ENCODE results near the gene GGNBP2.

GGNBP2 gene

DNA sequence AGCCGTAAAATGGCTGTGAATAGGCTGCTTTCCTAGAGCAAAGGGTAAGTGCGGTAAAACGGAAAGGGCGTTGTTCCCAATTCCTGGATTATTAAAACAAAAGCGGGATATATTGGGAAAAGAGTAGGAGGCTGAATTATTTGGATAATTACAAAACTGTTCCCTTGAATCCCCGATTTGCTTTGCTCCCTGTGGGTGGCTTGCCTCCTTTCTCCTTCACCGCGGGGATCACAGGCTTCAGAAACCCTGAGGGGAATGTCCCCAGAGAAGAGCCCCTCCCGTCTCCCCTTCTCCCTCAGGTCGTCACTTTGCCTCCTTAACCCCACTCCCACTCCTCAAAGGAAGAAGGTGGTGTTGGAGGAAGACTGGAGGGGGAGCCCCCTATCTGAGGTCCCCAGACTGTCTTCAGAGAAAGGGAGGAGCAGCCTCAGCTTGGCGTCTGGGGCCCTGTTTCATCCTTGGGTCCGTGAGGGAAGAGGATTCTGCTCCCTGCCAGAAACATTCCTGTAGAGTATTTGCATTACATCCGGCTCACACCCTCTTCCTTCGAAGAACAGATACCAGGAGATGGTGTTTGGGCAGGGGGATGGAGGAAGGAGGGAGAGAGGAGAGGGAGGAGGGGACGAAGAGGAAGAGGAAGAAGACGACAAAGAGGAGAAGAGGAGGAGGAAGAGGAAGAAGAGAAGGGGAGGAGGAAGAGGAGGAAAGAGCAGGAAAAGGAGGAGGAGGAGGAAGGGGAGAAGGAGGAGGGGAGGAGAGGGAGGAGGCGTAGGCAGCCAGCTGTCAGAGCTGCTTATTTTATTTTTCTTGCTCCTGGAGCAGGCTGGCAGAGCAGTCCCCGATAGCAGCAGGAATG, 88.4 kb downstream of the GGNBP2 start:
- DNase-seq: no peak
